NCI-H510A treated with DMSO at 0.1 percent for 48 hours (cell line): ENCODE measurements around the gene EPHA2.
"Not testable (repeated sequence)": the region's sequence is repeated elsewhere in the genome, so short reads cannot be mapped to it uniquely, and the experiment has no call there.

ENCODE experiments used
- DNase-seq: peaks from one replicate; lab custom pipeline; 2025; lab: John Stamatoyannopoulos, UW

Gene EPHA2

GRCh38 chr1:16183765-16184556, 28.1 kb upstream of the EPHA2 start:
- no peak for DNase-seq

DNA sequence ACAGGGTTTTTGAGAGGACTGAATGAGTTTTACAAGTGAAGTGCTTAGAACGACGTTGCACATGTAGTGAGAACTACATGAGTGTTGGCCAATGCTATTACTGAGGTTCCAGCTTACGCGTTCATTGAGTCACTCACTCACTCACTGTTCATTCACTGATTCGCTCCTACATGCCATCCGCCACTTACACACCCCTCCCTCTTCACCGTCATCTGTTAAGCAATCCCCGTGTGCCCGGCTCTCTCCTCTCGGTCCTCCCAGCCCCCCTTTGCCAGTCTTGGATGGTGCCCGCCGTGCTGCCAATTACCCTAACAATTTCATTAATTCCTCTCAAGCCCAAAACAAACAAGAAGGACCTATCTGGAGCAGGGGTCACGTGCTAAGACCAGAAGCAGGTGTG, 27.3 kb upstream of the EPHA2 start:
- DNase-seq: no peak

GRCh38 chr1:16181887-16182719, 26.2 kb upstream of the EPHA2 start:
- no peak for DNase-seq

- DNase-seq: no peak
These were observed 24.5 kb upstream of the EPHA2 start for GRCh38 chr1:16180291-16180824.

- DNase-seq: no peak
These were observed 23.0 kb upstream of the EPHA2 start for GRCh38 chr1:16178596-16179497.

GRCh38 chr1:16177306-16177705, 21.4 kb upstream of the EPHA2 start:
- DNase-seq: no peak

DNA sequence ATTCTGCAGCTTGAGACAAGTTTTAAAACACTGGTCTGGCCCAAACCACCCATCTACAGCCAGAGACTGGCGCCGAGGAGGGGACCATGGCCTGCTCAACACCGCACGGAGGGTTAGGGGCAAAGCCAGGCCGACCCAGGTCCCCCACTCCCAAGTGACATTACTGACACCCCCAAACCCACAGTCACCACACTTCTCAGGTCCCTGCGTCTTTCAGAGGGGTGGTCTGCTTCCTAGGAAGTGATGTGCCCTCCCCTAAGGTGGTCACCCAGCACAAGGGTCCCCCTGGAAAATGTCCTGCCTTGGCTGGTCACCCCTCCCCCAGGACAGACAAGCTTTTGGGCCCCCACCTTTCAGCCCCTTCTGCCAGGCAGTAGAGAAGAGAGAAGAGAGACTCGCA, 20.8 kb upstream of the EPHA2 start:
- no peak for DNase-seq

DNA sequence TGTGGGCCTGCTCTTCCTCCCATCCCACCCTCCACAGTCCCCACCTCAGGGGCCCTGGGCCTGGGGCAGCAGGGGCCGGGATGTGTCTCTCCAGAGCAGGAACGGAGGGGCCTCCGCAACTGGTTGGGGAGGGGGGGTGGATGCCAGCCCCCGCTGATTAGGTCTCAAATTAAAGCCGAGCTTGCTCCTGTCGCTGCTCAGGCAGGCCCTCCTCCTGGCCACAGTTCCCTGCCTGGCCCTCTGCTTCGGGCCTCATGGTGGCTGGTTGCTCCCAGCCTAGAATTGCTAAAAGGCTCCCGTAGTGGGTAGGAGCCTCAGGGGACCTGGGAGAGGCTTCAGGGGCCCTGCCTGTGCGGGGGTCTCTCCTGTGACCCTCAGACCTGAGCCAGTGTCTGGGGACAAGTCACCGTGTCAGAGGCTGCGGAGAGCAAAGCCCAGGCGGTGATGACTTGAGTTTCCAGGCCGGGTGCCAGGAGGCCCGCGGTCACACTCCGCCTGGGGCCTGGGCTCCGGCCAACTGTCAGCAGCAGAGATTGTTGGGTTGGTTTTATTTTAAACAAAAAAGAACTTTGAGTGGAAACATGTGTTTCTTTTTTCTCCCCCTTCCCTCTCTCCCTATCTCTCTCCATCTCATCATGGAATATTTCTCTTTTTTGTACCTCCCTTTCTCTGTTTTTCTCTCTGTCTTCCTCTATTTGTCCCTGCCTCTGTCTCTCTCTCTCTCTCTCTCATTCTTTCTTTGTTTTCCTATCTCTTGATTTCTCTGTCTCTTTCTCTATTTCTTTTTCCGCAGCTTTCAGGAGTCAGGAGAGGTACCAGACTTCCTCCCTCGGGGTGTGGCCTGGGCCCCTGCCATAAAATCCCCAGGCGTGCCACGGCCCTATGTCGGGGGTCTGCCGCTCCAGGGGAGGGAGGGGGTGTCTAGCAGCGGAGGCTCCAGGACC, 20.0 kb upstream of the EPHA2 start:
- DNase-seq: no peak

DNA sequence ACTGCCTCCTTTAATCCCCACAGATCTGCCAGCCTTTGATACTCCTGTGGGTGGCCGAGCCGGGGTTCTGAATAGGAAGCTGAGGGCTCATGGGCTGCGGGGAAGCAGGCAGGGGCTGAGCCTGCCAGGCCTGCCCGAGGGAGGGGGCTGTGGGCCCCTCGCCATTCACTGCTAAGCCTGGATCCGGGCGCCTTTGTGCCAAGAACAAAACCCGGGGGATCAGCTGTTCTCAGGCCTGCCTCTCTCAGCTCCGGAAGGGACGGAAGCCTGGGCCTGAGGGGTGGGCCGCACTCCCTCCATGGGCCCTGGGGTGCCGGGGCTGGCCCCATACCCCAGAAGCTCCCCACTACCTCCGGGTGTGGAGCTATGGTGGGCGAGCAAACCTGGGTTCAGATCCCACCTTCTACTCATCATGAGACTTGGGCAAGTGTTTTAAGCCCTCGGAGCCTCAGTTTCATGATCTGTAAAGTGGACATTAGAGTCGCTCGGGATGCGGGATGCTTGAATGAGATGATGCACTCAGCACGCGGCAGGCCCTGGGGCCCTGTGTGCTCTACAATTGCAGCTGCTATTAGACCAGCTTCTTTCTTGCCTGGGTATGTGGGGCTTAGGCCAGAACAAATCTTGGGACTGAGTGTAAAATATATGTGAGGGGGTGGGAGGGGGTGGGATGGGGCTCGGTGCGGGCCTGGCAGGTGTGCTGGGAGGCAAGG, 19.2 kb upstream of the EPHA2 start:
- no peak for DNase-seq

DNA sequence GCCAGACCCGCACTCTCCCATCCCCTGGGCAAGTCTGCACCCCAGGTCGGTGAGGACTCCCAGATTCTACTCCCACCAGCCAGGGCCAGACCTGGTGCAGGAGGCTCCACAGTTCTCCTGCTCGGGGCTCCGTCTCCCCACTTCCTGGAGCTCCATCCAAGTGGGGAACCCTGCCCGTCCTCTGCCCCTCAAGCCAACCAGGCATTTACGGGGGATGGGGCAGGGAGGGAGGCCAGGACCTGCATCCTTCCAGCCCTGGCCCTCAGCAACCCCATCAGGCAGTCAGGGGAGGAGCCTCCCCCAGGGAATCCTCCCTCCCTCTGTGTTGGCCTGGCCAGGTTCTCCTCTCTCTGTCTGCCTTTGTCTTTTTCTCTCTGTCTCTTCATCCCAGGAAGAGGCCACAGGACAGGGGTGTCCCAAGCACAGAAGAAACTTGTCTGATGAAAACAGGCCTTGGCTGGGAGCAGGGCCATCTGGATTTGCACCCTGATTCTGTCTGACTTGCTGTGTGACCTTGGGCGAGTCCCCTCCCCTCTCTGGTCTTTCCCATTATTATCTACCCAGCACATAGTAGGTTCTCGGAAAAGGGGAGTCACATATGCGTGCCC, 18.5 kb upstream of the EPHA2 start:
- no peak for DNase-seq

DNA sequence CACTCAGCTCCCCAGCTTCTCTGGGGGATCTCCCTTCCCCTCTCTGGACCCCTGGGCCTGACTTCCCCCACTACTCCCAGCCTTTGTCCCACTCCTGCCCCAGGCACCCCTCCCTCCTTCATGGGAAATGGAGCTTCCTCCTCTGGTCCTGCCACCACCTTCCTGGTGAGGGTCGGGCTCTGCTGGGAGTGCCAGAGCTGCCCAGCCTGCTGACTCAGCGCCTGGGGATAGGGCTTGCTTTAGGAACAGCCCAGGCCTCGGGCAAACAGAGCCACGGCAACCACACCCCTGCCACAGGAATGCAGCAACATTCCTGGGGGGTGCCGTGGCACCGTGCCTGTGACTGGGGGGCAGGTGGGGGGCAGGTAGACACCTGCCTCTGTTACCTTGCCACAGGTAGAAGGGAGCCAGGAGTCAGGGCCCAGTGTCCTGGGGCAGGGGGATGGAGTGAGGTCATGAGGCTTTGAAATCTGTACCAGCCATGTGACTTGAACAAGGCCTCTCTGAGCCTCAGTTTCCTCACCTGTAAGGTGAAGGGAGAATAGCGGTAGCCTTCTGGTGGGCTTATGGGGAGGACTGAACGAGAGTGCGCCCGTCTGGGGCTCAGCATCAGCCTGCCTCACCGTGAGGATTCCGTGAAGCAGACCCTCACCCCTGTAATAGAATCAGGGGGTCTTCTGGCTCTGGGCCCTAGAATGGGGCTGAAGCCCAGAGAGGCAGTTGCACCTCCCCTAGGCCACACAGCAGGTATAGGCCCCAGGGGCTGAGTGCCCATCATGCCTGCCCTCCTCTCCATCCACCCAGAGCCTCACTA, 17.8 kb upstream of the EPHA2 start:
- DNase-seq: no peak

DNA sequence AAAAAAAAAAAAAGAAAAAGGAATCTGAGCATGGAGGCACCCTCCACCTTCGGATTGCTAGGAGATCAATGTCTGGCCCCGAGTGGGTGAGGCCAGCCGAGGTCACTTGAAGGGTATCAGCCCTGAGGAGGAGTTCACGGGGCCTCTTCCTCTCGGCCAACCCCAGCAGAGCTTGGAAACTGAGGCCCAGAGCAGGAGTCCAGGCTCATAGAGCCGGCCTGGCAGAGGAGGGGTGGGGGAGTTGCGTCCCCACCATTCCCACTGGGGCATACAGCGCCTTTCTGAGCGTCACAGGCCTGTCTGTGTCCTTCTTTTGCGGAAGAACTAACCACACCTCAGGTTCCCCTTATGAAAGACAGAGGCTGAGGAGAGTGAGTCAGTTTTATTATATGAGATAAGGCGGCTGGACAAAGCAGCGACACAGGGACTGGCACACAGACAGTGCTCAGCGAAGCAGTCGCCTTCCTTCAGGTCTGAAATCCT, 17.1 kb upstream of the EPHA2 start:
- DNase-seq: no peak

- DNase-seq: no peak
These were observed 16.5 kb upstream of the EPHA2 start for GRCh38 chr1:16172218-16172830.

DNA sequence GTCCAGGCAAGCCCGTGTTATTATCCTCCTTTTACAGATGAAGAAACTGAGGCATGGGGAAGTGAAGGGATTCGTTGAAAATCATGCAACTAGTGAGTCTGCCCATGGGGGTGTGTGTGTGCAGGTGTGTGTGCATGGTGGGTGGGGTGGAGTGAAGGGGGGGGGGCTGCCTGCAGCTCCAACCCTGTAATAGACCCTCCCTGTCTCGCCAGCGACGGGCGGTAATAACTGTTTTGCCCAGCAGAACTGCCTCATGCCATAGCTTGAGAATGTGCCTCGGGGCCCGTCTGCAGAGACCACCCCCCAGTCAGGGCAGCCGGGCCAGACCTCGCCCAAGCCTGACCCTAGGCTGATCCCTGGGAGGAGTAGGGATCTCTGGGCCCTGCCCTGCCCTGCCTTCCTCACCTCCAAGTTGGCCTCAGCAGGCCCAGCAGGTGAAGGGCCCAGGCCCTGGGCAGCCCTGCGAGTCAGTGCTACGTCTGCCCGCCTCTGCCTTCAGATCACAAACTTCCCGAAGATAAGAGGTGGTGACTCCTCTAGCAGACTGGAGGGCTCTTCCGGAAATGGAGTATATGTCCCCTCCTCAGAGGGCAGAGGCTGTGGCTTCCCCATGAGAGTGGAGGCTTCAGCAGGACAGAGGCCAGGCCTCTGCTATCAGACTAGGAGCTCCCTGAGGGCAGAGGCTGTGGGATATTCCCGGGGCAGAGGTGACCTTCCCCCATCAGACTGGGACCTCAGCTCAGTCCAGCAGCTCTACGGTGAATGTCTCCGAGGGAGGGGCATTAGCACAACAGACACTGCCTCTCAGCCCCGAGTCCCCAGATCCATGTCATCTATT, 15.7 kb upstream of the EPHA2 start:
- DNase-seq: no peak

GRCh38 chr1:16170283-16170673, 14.4 kb upstream of the EPHA2 start:
- no peak for DNase-seq

DNA sequence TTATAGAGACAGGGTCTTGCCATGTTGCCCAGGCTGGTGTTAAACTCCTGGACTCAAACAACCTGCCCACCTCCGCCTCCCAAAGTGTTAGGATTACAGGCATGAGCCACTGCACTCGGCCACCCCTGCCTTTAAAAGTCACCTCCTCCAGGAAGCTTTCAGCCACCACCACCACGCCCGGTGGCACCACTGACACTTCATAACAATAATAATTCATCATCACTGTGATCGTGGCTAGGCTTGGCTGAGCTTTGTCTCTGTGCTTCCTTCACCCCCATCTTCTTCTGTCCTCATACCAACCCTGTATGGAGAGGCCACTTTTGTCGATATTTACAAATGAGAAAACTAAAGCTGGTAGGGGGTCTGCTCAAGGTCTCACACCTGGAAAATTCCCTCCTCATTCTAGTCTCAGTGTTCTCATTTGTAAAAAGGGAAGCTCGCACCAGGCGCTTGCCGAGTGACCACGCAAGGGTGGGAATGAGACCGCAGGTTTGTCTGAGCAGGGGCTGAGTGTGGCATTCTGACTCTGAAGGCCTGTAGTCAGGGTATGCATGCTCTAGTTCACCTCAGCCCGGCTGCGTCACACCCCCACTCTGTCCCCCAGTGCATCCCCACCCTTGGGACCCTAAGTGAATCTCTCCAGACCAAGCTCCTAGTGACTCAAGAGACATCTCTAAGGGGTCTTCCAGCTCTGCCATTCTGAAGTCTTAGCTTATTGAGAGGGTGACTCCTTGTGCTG, 12.9 kb upstream of the EPHA2 start:
- DNase-seq: no peak

- not testable (repeated sequence) for DNase-seq
These were observed 12.3 kb upstream of the EPHA2 start for GRCh38 chr1:16168144-16168495.
